HG02642 (cell line): ENCODE data around the gene ZKSCAN3.
"Not testable (repeated sequence)": the region's sequence is repeated elsewhere in the genome, so short reads cannot be mapped to it uniquely, and the experiment has no call there.

ENCODE experiments used
- ATAC-seq: cut with Tn5 transposase; IDR thresholded peaks from one replicate; pipeline ENCODE4 v1.9.1; 2021; ENCODE audit warnings: mild to moderate bottlenecking; ENCODE audit not compliant: unreplicated experiment, poor library complexity

The ZKSCAN3 gene

GRCh38 chr6:28340310-28341095, 9.2 kb upstream of the ZKSCAN3 start:
- ATAC-seq, result no peak

GRCh38 chr6:28343898-28344677, 5.7 kb upstream of the ZKSCAN3 start:
- no peak for ATAC-seq

- no peak for ATAC-seq
These were observed 4.5 kb upstream of the ZKSCAN3 start for GRCh38 chr6:28345201-28345600.

- ATAC-seq, result no peak
These were observed 2.6 kb upstream of the ZKSCAN3 start for GRCh38 chr6:28347119-28347518.

GRCh38 chr6:28349344-28349891, 329 bp upstream of the ZKSCAN3 start:
- ATAC-seq, result peak; percentile 10

- no peak for ATAC-seq
These were observed 1.3 kb downstream of the ZKSCAN3 start for GRCh38 chr6:28351087-28351486.

GRCh38 chr6:28351493-28351925, 1.8 kb downstream of the ZKSCAN3 start:
- no peak for ATAC-seq

- ATAC-seq, result no peak
These were observed 3.6 kb downstream of the ZKSCAN3 start for GRCh38 chr6:28353356-28353755.

GRCh38 chr6:28353981-28354676, 4.4 kb downstream of the ZKSCAN3 start:
- ATAC-seq, result no peak

- ATAC-seq, result no peak
These were observed 5.2 kb downstream of the ZKSCAN3 start for GRCh38 chr6:28354688-28355554.

GRCh38 chr6:28355743-28356665, 6.3 kb downstream of the ZKSCAN3 start:
- ATAC-seq, result peak; percentile 69

GRCh38 chr6:28356666-28357020, 6.9 kb downstream of the ZKSCAN3 start:
- no peak for ATAC-seq

GRCh38 chr6:28357036-28357435, 7.3 kb downstream of the ZKSCAN3 start:
- no peak for ATAC-seq

GRCh38 chr6:28359562-28359961, 9.8 kb downstream of the ZKSCAN3 start:
- ATAC-seq, result not testable (repeated sequence)

GRCh38 chr6:28360961-28361360, 11.2 kb downstream of the ZKSCAN3 start:
- no peak for ATAC-seq

- ATAC-seq, result not testable (repeated sequence)
These were observed 15.8 kb downstream of the ZKSCAN3 start for GRCh38 chr6:28365590-28365989.

GRCh38 chr6:28368522-28368921, 18.8 kb downstream of the ZKSCAN3 start:
- ATAC-seq, result no peak

GRCh38 chr6:28369463-28369862, 19.7 kb downstream of the ZKSCAN3 start:
- ATAC-seq, result no peak

GRCh38 chr6:28370440-28370839, 20.7 kb downstream of the ZKSCAN3 start:
- no peak for ATAC-seq
